ENCODE data around the gene PSMD11.

- TF ChIP-seq YY1 (IDR thresholded peaks at IDR 0.05; ENCODE audit: insufficient read depth, insufficient replicate concordance, low read depth, low read length) (no peak), TAF15 (IDR thresholded peaks at IDR 0.05; ENCODE audit: low read depth, low read length, poor library complexity, severe bottlenecking) (no peak), U2AF1 (optimal IDR thresholded peaks at IDR 0.05; ENCODE audit: low read depth, low read length) (no peak), ZNF816 (CRISPR knock-in tag; IDR thresholded peaks at IDR 0.05; ENCODE audit: borderline replicate concordance) (no peak), HBP1 (CRISPR knock-in tag; IDR thresholded peaks at IDR 0.05; ENCODE audit: low read depth) (no peak), ZSCAN9 (CRISPR knock-in tag; IDR thresholded peaks at IDR 0.05; ENCODE audit: borderline replicate concordance) (no peak), ATF7 (IDR thresholded peaks at IDR 0.05) (no peak), ATF7 (CRISPR knock-in tag; IDR thresholded peaks at IDR 0.05) (no peak), KAT8 (CRISPR knock-in tag; IDR thresholded peaks at IDR 0.05) (no peak), KLF9 (CRISPR knock-in tag; IDR thresholded peaks at IDR 0.05; ENCODE audit: low read depth) (no peak), NCOA5 (CRISPR knock-in tag; IDR thresholded peaks at IDR 0.05) (no peak), CTCF (CRISPR knock-in tag; IDR thresholded peaks at IDR 0.05) (no peak), SNRNP70 (IDR thresholded peaks at IDR 0.05; ENCODE audit: low read depth, low read length) (no peak), ZXDC (CRISPR knock-in tag; IDR thresholded peaks at IDR 0.05) (no peak), FOSL1 (CRISPR knock-in tag; IDR thresholded peaks at IDR 0.05; ENCODE audit: borderline replicate concordance) (no peak)
Measured at GRCh38 chr17:32495359-32496231, 51.3 kb downstream of the PSMD11 start.
